Dedifferentiated amniotic fluid mesenchymal stem cell (primary cell): ENCODE measurements around the gene IMPDH1.

ENCODE experiments used
- DNase-seq: peaks from one replicate; pipeline ENCODE4 v3.0.0-alpha.2; 2016; ENCODE audit errors: extremely low spot score

Gene IMPDH1

DNA sequence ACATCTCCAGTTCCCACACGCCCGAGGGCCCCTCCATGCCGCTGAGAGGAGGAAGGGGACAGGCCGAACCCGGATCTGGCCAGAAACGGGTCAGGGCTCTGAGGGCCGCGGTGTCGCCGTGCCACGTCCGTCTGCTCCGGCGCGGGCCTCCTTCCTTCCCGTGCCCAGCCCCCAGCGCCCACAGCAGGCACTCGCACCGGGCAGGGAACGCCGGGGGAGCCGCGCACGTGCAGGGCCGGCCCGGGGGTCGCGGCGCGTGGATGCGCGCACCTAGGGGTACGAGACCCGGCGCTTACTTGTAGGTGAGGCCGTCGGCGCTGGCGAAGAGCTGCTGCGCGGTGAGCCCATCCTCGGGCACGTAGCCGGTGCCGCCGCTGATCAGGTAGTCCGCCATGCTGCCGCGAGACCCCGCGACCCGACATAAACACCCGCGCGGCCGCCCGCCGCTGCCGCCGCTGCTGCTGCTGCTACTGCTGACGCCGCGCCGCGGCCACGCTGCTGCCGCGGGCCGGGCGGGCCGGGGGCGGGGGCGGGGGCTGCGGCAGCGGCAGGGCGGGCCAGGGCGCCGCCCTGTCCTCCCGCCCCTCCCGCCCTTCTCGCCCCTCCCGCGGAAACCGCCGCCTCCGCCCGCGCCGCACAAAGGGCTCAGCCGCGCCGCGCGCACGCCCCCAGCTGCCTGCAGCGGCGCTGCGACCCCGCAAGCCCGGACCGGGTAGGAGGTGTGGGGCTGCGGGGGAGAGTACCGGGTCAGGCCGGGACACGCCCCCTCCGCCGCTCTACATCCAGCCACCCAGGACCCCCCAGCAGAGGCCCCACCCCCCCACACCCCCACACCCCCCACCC is 4.1 kb downstream of the IMPDH1 start:
- no peak for DNase-seq

DNA sequence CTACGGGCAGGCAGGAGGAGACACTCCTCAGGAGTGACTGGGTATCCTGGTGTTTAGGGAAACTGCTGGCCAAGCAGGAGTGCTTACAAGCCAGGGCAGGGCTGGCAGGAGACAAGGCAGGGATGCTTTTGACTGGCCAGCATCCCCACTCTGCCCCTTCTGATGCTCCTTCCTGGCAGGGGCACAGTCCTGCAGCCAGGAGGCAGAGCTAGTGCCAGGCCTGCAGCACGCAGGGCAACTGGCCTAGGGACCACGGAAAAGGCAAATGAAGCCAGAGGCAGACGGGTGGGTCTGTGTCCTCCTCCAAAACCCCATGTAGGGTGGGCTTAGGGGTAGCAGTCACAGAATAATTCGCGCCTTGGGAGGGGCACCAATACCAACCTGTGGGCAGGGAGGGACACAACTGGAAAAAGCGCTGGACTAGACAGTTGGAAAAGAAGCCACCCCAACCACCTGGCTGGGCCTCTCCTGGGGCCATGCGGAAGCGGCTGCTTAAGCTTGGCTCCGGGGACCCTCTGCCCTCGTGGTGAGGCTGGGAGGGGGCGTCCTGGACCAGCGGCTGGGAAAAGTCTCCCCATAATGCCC is 4.8 kb downstream of the IMPDH1 start:
- no peak for DNase-seq

DNA sequence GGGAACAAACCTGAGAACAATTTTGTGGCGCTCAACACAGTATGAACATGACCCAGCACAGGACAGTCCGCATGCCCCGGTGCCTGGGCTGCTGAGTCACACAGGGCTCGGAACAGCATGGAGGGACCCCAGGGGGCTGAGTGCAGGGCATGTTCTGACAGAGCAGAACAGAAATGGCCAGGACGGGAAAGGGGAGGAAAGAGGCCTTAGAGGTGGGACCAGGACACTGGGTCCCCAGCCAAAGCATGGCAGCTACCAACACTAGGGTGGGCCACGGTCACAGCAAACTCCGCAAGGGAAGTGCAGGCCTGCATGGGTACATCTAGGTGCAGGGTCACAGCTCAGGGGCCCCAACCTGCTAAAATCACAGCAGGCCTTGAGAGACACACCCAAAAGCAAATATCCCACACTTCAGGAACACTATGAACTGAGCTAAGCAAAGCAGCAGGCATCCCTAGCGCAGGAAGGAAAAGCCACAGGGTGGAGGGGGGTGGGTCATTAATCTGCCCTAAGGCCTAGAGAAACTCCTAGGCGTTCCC is 5.6 kb downstream of the IMPDH1 start:
- no peak for DNase-seq

DNA sequence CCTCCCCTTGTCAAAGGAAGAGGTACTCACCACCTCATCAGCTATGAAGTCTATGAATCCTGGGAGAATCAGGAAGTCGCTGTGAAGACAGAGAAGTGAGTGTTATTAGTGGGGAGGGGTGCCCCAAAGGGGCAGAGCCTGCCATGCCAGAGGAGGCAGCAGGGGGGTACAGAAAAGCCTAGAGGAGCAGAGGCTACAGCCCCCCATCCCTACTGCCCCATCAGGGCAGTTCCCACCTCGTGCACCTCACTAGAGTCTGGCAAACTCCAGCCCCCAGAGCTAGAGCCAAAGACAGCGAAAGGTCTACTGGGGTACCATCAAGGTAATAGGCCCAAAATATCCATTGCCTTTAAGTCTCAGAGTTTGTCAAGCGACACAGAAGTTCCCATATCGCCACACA is 6.1 kb downstream of the IMPDH1 start:
- DNase-seq = no peak

DNA sequence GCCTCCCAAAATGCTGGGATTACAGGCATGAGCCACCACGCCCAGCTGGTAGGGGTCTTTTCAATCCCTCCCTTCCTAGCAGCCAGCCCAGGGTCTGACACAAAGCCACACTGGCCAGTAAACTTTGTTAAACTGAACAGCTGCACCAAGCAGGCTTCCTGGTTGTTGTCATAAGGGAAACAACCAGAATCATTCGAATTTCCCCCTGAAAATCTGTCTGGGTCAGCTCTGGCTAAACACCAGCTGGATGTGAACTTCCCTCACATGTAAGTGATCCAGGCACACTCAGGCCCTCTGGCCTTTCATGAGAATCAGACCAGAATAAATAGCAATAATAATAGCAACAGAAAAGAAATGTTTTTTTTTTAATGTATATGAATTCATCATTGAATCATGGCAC is 7.4 kb downstream of the IMPDH1 start:
- DNase-seq = no peak

DNA sequence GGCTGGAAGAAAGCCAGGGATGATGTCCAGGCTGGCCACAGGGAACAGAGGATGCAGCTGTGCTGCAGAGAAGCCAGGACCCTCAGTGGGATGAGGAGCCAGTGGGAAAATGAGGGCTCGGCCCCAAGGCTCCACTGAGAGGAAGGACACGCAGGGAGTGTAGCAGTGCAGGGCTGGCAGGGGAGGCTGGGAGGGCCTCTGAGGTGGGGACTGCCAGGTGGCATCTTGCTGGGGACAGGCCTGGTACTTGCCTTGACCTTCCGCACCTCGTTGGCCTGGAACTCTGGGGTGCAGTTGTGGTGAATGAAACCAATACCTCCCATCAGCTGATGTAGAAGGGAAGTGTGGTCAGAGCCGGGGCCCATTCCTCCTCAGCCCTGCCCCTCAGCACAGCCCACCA is 9.2 kb downstream of the IMPDH1 start:
- no peak for DNase-seq

DNA sequence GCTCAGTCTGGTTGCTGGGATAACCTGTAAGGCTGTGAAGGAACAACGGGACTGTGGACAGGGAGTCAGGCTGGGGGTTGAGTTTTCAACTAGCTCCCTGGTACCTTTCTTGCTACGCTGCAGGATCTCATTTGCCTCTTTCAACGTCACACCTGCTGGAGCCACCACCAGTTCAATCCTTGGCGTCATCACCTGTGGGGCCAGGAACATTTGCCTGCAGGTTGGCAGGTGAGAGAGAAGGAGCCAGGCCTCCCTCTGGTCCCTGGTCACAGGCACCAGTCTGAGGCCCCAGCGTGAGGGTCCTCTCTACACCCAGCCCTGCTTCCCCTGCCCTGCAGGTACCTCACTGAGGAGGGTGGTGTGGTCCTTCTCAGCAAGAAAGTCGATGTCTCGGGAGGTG is 9.8 kb downstream of the IMPDH1 start:
- no peak for DNase-seq

DNA sequence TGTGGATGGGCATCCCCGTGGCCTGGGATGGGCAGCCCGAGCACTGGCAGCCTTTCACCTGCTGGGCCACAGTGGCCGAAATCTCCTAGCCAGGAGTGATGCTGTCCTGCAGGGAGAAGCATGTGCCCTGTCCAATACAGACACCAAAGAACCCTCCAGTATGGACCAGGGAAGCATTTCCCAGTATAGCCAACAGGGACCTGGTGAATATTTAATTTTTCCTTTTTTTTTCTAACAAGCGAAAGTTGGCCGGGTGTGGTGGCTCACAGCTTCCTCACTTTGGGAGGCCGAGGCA is 11.0 kb downstream of the IMPDH1 start:
- no peak for DNase-seq

DNA sequence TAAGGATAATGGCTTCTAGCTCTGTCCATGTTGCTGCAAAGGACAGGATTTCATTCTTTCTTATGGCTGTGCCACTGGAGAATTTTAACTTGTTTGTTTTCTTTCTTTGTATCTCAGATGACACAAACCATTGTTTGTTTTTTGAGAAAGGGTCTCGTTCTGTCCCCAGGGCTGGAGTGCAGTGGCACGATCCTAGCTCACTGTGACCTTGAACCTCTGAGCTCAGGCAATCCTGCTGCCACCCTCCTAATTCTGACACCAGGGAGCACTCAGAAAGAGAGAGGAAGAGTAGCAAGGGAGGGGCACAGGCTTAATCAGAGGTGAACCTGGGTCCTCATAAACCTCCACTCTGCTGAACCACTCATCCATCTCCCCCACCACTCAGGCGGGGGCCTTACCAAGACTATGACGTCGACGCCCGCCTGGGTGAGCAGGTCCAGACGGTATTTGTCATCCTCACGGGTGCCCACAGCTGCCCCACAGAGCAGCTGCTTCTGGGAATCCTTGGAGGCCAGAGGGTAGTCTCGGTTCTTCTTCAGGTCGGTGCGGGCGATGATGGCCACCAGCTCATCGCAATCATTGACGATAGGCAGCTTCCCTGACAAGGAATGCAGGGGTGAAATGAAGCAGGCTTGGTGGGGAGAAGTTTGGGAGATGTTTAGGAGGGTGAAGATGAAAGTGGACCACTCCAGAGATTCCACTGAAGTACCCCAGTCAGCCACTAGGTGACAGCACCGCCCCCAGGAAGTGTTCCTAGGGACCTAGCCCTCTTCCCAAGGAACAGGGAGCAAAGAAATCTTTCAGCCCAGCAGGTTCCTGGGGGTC is 11.6 kb downstream of the IMPDH1 start:
- peak; percentile 37 for DNase-seq

DNA sequence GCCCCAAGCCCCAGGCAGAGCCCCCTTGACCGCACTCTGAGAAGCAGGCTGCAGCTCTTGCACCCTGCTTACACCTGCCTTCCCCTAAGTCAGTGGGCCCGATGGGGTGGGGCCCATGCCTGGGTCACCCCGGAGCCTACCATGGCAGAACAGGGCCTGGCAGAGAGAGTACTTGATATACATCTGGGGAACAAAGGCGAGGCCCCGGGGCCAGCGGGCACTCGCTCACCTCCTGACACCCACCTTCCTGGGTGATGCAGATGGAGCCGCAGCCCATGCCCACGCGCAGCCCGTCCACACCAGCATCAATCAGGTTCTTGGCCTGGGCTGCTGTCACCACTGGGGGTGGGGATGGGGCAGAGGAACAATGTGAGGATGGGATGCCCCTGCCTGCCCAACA is 13.4 kb downstream of the IMPDH1 start:
- DNase-seq = no peak

DNA sequence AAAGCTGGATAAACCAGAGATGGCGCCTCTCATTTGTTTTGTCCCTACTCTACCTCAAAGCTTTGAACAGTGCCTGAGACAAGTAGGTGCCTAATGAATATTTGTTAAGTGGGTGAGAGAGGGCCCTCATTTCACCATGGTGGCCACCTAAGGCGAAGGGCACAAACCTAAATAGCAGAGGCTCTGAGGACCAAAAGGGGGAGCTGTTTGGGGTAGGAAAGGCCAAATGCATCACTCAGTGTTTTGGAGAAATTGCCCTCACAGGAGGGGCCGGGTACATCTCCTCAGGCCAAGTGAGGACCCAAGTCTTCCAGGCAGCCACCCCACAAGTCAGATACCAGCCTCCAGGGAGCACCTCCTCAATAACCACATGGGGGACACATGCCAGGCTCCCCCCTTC is 14.0 kb downstream of the IMPDH1 start:
- no peak for DNase-seq

DNA sequence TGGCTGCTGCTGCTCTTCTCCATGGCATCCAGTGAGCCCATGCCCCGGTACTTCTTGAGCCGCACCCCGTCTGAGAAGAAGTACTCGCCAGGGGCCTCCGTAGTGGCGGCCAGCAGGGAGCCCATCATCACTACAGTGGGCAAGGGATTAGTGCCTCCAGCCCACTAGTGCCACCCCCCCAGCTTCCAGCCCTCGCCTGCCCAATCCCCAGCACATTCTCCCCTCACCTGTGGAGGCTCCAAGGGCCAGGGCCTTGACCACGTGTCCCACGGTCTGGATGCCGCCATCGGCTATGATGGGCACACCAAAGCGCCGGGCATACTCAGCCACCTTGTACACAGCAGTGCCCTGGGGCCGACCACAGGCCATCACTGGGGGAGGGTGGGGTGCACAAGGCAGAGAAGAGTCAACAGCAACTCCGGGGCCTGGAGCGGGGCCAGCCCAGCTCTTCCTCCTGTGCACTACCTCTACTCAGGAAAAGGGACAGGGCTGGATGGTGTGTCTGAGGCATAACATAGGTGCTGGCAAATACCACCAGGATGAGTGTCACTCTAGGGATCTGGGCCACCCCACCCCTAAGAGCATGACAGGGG is 14.8 kb downstream of the IMPDH1 start:
- DNase-seq = no peak

DNA sequence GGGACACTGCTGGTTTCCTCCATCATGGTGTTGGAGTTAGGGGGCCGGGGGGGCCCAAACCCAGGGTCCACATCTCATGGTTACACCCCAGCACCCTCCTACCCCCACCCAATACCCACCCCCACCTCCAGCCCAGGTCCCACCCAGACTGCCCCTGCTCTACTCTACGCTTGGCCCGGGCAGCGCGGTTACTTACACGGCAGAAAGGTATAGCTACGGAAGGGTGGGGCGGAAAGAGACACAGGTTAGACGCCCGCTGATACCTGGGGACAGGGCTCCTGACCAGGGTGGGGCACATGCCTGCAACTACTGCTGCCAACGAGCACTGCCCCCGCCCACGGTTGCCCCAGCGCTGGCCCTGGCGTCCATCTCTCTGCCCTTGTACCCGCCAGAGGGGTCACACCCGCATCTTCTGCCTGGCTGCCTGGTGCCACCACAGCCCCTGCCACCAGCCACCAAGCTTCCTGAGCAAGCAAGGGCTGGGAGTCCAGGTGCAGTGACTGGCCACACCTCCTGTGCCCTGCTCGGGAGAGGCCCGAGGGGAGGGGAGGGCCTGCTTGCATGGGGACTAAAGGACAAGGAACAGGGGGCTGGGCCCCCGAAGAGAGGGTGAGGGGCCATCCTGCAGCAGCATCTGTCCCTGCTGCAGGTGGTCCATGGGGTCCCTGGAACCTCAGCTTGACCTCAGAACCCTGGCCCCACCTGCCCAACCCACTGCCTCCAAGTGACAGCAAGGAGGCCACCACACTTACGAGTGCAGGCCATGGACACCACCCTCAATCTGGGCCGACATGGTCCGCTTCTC is 16.1 kb downstream of the IMPDH1 start:
- DNase-seq = no peak

DNA sequence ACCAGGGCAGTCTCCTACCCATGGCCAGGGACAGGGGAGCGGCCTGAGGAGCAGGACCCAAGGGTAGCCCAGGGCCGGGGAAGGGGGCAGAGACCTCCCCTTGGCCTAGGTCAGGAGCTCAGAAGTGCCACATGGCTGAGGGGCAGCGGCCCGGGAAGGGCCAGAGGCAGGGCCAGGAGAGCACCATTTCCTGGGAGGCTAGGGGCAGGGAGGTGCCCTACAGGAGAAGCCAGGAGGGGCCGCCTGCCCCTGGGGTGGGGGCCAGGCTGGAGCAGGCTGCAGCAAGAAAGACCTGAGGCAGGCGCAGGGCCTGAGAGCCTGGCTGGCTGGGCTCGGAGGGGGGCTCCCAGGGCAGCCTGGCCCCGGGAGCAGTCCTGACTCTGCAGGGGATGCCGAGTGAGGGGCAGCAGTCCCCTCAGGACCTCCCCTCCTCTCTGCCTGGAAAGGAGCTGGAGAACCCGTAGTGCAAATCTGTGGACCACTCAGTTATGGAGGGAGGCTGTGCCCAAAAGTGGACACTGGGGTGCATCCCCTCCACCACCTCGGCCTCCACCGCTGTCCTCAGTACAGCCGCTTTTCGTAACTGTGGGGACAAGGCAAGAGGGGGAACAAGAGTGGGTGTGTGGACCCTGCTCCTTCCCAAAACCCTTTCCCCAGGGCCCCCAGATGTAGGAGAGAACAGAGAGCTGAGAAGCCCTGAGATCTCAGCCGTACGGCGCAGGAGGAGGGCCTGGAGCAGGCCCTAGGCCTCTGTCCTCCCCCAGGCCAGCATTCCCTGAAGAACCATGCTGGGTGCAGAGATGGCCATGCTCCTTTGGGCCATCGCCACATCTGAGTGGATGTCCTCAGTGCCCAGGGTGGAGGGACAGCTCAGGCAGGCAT is 17.1 kb downstream of the IMPDH1 start:
- DNase-seq = no peak

DNA sequence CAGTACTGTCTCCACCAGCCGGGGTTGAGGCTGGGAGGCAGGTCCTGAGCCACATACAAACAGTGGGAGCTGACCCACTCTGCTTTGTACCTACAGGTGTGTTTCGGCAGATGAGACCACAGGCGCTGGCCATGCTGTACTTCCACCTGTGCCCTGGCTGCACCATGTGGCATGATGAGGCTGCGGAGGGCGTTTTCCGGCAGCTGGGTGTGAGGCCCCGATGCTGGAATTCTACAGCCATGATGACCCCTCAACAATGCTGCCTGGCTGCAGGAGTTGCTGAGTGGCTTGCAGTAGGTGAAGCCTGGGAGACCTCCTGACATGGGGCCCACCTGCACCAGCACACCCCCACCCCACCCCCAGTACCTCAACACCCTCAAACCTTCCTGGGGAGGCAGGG is 18.0 kb downstream of the IMPDH1 start:
- no peak for DNase-seq

DNA sequence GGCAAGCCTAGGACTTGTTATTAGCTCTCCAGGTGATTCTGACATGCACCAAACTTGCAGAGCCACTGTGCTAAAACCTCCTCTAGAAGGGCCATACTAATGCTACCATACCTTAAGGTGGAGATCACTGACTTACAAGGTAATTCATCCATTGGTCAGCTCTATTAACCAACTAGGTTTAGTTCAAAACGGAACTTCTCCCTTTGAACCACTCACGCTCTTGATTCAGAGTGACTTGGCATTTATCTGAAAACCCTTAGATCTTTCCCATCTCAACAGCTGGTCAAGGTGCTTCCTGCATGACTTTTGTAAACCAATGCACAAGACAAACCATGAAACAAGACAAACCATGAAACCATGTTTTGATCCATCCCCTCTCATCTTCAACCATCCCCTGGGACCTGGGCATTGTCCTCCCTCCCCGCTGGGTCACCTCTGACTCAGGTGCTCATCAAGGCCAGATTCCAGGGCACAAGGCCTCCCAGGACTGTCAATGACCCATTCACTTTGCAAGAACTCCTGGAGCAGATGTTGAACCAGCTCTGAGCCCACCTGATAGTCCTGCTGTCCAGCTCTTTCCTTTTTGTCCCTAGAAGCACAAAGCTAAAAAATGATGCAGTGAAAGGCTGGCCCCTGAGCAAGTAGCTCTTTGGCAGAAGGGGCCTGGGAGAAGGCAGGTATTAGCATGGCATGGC is 18.8 kb downstream of the IMPDH1 start:
- DNase-seq = no peak

DNA sequence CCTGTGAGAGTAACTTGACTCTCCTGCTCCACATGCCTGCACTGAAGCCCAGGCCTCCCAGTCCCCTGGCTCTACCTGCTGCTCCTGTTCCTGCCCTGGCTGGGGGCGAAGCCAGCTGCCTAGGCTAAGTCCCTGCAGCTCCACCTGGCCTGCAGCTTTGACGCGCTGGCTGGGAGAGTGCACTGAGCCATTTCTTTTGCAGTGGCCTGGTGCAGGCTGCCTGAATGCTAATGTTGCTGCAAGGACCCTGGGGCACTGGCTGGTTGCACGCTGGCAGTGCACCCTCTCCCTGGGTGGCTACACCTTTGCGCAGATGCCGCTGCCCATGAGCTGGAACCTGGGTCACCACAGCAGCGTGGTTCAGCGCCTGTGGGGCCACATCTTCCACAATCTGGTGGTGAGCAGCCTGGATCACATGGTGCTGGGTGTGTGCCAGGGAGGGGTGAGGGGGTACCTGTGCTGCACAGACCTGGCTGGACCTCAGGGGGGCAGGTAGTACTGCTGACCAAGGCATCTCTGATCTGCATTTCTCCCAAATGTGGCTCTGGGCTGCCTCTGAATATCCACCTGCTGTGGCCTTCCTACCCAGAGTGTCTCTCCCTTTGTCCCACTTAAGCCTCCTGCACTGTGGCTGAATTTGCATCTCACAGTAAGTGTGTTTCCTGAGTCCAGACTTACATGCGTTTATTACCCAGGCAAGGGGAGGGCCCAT is 20.0 kb downstream of the IMPDH1 start:
- DNase-seq = no peak

DNA sequence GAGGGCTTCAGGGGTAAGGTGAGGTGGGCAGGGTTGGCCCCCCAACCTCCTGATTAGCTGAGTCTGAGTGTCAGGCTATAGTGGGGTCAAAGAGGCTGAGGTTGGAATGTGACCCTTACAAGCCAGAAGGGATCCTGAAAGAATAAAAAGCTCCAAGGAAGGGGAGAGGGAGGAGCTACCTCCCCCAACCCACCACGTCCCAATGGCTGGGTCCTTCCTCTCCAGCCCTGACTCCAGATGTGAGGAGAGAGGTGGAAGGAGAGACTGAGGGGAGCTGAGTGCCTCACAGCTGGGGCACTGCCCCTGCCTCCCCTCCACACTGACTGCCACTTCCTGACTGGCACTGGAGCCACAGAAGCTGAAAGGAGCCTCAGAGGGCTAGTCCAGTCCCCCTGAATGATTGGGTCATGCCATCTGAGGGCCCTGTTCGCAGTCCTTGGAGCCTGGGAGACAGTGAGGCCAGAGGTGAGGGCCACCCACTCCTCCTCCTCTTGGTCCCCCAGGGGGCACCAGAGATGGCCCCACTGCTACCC is 20.6 kb downstream of the IMPDH1 start:
- no peak for DNase-seq

DNA sequence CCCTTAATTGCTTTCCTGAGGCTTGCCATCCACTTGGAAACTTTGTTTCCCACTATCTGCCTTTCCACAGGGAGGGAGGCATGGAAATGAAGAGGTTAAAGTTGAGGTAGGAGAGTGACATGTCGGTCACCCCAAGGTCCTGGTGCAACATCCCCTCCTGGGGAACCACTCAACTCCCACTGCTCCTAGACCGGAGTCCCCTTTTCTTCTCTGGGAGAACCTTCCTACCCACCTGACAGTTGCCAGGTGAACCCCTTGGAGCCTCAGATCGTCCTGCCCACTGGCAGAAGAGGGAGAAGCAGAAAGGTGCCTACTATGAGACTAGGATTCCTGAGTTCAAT is 21.7 kb downstream of the IMPDH1 start:
- DNase-seq = no peak
